SIG-M5 treated with dmso at 0.1 percent for 504 hours (cell line): ENCODE measurements around the gene ZNF597.
"Not testable (repeated sequence)": the region's sequence is repeated elsewhere in the genome, so short reads cannot be mapped to it uniquely, and the experiment has no call there.

Experiments
- DNase-seq: peaks from one replicate; lab custom pipeline; 2025; ENCODE audit not compliant: unreplicated experiment; lab: John Stamatoyannopoulos, UW

The ZNF597 gene

GRCh38 chr16:3475604-3476375 lies 32.5 kb upstream of the ZNF597 start:
- DNase-seq: no peak

- not testable (repeated sequence) for DNase-seq
Observed at GRCh38 chr16:3474870-3475269, 31.6 kb upstream of the ZNF597 start.

GRCh38 chr16:3474136-3474779 lies 31.0 kb upstream of the ZNF597 start:
- DNase-seq: no peak

- DNase-seq: not testable (repeated sequence)
Observed at GRCh38 chr16:3473596-3473943, 30.3 kb upstream of the ZNF597 start.

- DNase-seq: no peak
Observed at GRCh38 chr16:3472878-3473595, 29.7 kb upstream of the ZNF597 start.

GRCh38 chr16:3471518-3472176 lies 28.3 kb upstream of the ZNF597 start:
- no peak for DNase-seq

GRCh38 chr16:3470723-3471122 lies 27.4 kb upstream of the ZNF597 start:
- no peak for DNase-seq

- DNase-seq: no peak
Observed at GRCh38 chr16:3469736-3470135, 26.4 kb upstream of the ZNF597 start.

GRCh38 chr16:3468501-3468900 lies 25.2 kb upstream of the ZNF597 start:
- no peak for DNase-seq

GRCh38 chr16:3467921-3468320 lies 24.6 kb upstream of the ZNF597 start:
- peak; percentile 54 for DNase-seq

GRCh38 chr16:3467182-3467581 lies 23.9 kb upstream of the ZNF597 start:
- DNase-seq: no peak

- DNase-seq: no peak
Observed at GRCh38 chr16:3465911-3466584, 22.7 kb upstream of the ZNF597 start.

- no peak for DNase-seq
Observed at GRCh38 chr16:3465301-3465700, 22.0 kb upstream of the ZNF597 start.

- DNase-seq: peak; percentile 26
Observed at GRCh38 chr16:3461151-3461550, 17.8 kb upstream of the ZNF597 start.

GRCh38 chr16:3460585-3460984 lies 17.3 kb upstream of the ZNF597 start:
- no peak for DNase-seq

GRCh38 chr16:3460121-3460520 lies 16.8 kb upstream of the ZNF597 start:
- DNase-seq: no peak

- no peak for DNase-seq
Observed at GRCh38 chr16:3459401-3460090, 16.2 kb upstream of the ZNF597 start.

- no peak for DNase-seq
Observed at GRCh38 chr16:3458852-3459361, 15.6 kb upstream of the ZNF597 start.

- DNase-seq: peak; percentile 8
Observed at GRCh38 chr16:3458278-3458851, 15.1 kb upstream of the ZNF597 start.
